ENCODE results near the gene AHCYL1.
"Not testable (repeated sequence)": the region's sequence is repeated elsewhere in the genome, so short reads cannot be mapped to it uniquely, and the experiment has no call there.

The AHCYL1 gene

GRCh38 chr1:110002695-110003094, 18.1 kb downstream of the AHCYL1 start:
- DNase-seq: no peak

GRCh38 chr1:110003747-110004428, 19.3 kb downstream of the AHCYL1 start:
- DNase-seq: no peak

GRCh38 chr1:110004583-110004982, 20.0 kb downstream of the AHCYL1 start:
- DNase-seq: no peak

GRCh38 chr1:110005971-110006370, 21.4 kb downstream of the AHCYL1 start:
- DNase-seq: no peak

- DNase-seq: no peak
These were observed 22.0 kb downstream of the AHCYL1 start for GRCh38 chr1:110006516-110006915.

GRCh38 chr1:110007046-110007830, 22.7 kb downstream of the AHCYL1 start:
- DNase-seq: no peak

GRCh38 chr1:110008971-110009565, 24.5 kb downstream of the AHCYL1 start:
- no peak for DNase-seq

GRCh38 chr1:110011527-110012041, 27.0 kb downstream of the AHCYL1 start:
- DNase-seq: peak; percentile 15

- no peak for DNase-seq
These were observed 27.7 kb downstream of the AHCYL1 start for GRCh38 chr1:110012100-110012780.

GRCh38 chr1:110017792-110018191, 33.2 kb downstream of the AHCYL1 start:
- DNase-seq: no peak

GRCh38 chr1:110018396-110018795, 33.8 kb downstream of the AHCYL1 start:
- no peak for DNase-seq

GRCh38 chr1:110019770-110020169, 35.2 kb downstream of the AHCYL1 start:
- DNase-seq: no peak

GRCh38 chr1:110021285-110021684, 36.7 kb downstream of the AHCYL1 start:
- DNase-seq: no peak

- DNase-seq: no peak
These were observed 40.0 kb downstream of the AHCYL1 start for GRCh38 chr1:110024613-110025012.

GRCh38 chr1:110030687-110031086, 46.1 kb downstream of the AHCYL1 start:
- not testable (repeated sequence) for DNase-seq

GRCh38 chr1:110032327-110032726, 47.8 kb downstream of the AHCYL1 start:
- no peak for DNase-seq

GRCh38 chr1:110033421-110033820, 48.9 kb downstream of the AHCYL1 start:
- DNase-seq: no peak

GRCh38 chr1:110034040-110034450, 49.5 kb downstream of the AHCYL1 start:
- DNase-seq: no peak

GRCh38 chr1:110034451-110035235, 50.1 kb downstream of the AHCYL1 start, which contains the start of gene STRIP1:
TSS of gene STRIP1 (plus strand) at chr1:110034624. CDS start at chr1:110034638, 14 bp downstream.
- DNase-seq: peak; percentile 89

GRCh38 chr1:110035236-110035752, 50.7 kb downstream of the AHCYL1 start:
- no peak for DNase-seq

GRCh38 chr1:110038271-110038670, 53.7 kb downstream of the AHCYL1 start:
- no peak for DNase-seq

GRCh38 chr1:110039641-110040040, 55.1 kb downstream of the AHCYL1 start:
- DNase-seq: no peak
